ENCODE measurements around the gene XYLT1. TPM values are rescaled to one million over a fixed set of nuclear protein-coding genes. Genes with fewer than 3 reads are reported as not detected.

XYLT1 gene
- total RNA-seq, 1 donor from 2014 or later = 14.5 TPM

DNA sequence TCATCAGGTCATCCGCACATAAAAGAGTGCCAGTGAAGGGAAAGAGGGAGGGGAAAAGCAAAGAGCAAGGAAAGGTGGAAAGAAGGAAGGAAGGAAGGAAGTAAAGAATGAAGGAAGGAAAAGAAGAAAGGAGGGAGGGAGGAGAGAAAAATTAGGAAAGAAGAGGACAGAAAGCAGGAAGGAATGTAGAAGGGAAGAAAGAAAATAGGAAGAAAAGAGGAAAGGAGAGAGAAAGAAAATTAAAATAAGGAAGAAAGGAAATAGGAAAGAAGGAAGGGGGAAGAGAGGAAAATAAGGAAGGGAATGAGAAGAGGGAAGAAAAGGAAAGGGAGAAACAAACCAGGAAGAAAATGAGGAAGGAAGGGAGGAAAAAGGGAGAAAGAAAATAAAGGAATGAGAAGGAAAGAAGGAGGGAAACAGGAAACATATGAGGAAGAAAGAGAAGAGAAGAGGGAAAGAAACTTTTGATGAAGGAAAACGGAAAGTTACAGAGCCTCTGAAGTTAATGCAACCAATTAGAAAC is 212.6 kb downstream of the XYLT1 start:
- DNase-seq = no peak

DNA sequence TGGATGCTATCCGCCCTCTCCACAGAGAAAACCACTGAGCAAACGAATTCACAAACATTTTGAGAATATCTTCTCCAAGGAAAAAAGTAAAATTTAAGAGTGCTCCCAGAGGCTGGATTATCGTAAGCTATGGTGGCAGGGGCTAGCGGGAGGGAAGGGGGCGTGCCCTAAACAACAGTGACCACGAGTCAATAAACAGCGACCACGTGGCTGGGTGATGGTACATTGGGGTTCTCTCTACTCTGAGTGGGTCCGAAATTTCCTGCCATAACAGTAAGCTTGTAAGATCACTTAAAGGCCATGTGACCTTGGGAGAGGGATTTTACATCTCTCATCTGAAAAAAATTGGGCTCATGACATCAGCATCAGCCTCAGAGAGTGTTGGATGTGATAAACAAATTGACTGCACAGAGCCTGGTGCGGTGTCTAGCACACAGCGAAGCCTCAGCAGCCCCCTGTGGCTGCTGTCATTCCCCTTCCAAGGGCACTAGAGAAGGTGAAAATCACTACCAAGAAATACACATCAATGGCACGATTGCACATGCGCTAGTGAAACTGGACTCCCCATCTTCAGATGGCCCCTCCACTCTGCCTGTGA is 213.2 kb downstream of the XYLT1 start:
- no peak for DNase-seq

DNA sequence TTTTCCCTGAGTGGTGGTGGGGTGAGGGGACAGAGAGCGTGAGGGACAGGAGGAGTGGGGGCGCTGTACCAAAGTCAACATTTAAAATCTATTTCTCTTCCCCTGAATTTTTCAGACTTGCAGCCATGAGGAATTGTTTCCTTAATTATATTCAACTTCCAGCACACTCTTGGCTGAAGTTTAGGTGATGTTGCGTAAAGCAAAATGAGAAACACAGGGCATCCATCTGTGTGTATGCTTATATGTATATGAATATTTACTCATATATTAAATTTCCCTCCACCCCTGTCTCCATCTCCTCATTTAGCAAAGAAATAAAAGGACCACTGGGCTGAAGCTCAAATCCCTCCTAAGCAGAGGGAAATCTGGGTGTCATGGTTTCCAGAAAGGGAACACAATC is 218.1 kb downstream of the XYLT1 start:
- DNase-seq = peak; percentile 50

- DNase-seq = no peak
These were observed 218.7 kb downstream of the XYLT1 start for GRCh38 chr16:17252064-17252463.

DNA sequence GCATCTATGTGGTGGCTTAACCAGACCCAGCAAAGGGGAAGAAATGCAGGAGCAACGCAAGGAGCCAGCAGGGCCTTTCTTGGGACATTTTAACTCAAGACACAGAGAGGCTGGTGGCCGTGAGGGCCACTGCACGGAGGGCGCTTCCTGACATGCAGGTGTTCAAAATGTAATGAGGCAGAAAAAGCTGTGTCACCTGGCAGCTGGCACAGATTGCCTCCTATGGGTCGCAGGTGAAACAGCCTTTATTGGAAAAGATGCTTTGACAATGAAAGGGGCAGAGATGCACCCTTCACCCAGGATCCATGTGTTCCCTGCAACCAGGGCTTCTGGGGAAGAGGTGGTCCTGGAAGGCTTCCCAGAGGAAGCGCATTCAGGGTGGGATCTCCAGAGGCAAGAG is 219.3 kb downstream of the XYLT1 start:
- DNase-seq = no peak

DNA sequence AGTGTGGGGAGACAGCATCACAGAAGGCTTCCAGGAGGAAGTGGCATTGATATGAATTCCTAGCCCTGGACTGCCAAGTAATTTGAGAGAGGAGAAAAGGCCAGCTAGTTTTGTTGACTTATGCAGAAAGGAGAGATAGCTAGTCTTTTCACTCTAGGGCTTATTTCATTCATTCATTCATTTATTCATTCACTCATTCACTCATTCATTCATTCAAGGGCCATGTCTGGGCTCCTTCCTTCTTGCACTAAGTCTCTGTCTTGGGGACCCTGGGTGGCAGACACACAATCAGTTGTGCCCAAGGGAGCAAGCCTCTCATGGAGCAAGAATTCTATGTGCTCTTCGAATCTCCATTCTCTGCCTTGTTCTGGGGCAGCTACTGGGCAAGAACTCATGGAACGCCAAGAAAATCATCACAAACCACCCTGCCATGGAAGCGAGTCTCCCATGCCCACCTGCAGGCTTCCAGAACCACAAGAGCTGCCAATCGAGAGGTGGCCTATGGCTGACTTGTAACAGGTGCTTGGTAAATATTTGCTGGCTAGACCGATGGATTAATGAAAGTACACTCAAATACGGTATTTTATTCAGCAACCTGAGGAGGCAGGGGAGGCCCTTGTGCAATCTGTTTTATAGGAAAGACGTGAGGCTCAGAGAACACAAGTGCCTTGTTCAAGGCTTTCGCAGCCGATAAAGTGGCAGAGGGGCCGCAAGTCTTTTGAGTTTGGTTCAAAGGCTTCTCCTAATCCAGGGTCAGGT is 223.6 kb downstream of the XYLT1 start:
- no peak for DNase-seq

GRCh38 chr16:17246268-17246885 is 224.4 kb downstream of the XYLT1 start:
- DNase-seq = no peak

DNA sequence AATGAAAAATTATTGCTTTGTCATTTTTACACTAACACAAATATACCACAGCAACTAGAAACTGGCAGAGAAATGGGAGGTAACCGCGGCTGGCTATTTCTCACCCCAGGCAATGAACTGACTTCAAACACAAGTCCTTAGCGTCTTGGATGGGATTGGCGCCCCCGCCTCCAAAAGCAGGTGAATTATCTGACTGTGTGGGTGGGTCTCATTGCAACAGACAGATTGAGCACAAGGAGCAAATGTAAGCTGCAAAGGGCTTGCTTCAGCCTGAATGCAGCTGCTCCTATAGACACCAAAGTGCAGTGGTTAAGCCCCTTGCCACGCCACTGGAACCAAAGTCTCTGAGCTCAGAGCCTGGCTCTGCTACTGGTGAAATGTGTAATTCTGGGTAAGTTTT is 225.0 kb downstream of the XYLT1 start:
- peak; percentile 40 for DNase-seq

DNA sequence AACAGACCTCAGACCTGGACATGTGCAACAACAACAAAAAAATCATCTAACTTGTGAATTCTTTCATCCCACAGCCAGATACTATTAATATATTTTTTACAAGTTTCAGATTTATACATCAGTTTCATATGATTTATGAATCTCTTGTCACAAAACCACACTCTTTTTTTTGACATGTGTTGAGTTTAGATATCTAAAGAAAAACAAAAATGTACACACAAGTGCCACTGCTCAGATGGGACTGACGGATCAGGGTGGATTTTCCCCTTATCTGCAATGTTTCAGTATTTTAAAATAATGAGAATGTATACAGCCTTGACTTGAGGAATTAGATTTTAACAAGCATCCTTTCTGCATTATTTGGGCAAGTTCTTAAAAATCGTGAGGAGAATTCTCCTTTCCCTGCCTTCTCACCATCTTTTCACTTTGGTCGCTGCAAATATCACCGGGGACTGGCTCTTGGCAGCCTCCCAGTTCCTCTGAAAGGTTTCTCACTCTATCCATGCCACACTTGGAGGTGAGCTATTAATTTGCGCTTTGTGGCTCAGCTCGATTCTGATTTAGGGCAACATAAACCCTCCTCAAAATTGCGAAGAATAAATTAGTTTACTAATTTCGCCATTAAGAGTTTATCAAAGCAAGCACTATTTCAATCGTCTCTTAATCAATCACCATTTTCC is 225.7 kb downstream of the XYLT1 start:
- DNase-seq = no peak

GRCh38 chr16:17241264-17241835 is 229.4 kb downstream of the XYLT1 start:
- no peak for DNase-seq

DNA sequence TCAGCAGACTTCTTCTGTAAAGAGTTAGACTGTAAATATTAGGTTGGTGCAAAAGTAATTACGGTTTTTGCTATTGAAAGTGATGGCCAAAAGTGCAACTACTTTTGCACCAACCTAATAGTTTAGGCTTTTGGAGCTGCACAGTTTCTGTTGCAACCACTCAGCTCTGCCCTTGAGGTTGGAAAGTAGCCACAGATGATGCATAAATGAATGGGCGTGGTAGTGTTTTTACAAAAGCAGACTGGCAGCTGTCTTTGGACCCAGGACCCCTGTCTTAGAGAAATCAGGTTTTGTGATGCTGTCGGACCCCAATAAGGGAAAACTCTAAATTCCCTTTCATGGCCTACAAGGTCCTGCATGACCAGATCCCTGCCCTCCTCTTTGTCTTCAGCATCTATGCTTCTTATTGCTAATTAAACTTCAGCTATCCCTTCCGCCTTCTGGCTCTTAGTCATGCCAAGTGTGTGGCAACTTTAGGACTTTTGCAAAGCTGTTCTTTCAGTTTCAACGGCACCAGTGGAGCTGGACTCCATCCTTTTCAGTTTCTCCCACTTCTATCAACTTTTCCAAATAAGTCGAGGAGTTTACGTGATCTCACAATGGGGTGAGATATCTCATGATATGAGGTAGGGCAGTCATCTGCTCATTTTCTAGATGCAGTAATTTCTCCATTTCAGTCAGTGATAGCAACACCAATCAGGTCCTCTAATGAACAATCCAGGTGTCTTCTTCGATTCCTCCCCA is 232.3 kb downstream of the XYLT1 start:
- no peak for DNase-seq

GRCh38 chr16:17237350-17237944 is 233.3 kb downstream of the XYLT1 start:
- DNase-seq = no peak

- no peak for DNase-seq
These were observed 235.5 kb downstream of the XYLT1 start for GRCh38 chr16:17235147-17235815.

DNA sequence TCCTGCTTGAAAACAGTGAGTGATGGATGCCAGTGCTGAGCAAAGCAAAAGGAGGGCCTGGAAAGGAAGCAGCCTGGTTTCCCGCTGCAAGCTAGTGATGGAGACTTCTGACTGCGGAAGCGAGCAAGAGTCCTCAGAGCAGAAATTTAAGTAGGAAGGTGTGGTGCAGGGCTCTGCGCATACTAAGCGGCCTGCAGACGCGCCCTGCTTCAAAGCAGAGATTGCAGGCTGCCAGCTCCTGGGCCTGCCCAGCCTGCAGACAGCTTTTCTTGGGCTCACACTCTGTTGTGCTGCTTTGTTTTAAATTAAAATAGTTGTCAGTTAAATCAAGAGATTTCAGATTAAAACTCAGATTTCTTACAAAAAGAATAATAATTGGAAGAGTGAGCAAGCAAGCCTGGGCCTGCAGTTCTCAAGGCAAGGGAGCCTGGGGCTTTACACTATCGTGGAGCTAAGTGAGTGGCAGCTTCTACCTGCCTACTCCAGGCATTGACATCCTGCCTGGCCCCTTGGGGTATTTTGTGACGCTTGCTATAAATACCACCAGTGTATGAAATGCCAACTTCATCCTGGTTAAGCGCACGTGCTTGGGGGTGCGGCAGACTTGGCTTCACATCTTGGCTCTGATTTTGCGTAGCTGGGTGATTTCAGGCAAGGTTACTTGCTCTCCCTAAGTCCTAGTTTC is 237.3 kb downstream of the XYLT1 start:
- DNase-seq = peak; percentile 27

GRCh38 chr16:17232487-17232886 is 238.3 kb downstream of the XYLT1 start:
- DNase-seq = no peak

GRCh38 chr16:17231972-17232371 is 238.8 kb downstream of the XYLT1 start:
- DNase-seq = no peak

DNA sequence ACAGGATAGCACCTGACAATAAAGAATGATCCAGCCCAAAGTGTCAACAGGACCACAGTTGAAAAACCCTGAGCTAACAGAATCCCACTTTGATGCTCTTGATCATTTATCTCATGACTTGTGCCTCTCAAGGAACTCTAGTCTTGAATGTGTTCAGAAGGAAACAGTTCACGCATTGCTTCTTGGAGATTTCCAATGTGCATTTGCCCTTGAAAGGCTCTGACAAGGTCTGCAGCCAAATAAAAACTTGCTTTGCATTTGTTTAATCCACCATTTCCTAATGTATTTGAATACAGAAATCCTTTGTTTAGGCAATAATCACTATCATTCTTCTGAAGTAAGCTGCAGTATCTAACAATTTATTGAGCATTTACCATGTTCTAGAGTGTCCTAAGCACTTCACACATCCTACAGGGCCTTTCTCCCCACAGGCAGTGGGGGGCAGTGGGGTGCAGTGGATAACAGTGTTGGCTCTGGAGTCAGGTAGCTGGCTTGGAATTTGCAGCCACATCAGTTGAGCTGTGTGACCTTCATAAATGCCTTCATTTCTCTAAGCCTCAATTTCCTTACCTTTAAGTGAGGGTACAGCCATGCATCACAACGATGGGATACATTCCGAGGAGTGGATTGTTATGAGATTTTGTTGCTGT is 239.7 kb downstream of the XYLT1 start:
- no peak for DNase-seq

DNA sequence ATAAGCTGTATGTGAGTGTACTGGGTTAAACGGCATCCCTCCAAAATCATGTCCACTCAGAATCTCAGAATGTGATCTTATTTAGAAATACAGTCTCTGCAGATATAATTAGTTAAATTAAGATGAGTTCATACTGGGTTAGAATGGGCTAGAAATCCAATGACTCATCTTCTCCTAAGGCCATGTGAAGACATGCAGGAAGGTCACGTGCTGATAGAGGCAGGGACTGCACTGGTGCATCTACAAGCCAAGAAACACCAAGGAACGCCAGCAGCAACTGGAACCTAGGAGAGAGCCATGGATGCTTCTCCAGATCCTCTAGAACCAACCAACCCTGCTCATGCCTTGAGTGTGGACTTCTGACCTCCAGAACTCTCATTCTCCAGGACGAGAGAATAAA is 241.0 kb downstream of the XYLT1 start:
- no peak for DNase-seq

DNA sequence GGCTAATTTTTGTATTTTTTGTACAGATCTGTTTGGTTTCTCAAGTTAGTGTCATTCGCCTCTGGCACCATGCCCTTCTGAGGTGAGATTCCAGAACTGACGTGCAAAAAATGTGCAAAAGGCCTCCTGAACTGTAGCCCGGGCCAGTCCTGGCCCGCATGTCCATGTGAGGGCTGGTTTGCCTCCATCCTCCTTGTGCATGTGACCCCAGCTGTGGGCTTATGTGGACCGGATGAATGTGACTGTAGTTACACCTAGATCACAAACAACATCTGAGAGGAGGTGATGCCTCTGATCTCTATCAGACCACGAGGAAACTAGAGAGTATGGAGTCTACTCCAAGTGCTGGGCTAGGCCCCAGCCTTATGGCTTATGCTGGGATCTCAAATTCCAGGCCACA is 241.6 kb downstream of the XYLT1 start:
- DNase-seq = no peak

DNA sequence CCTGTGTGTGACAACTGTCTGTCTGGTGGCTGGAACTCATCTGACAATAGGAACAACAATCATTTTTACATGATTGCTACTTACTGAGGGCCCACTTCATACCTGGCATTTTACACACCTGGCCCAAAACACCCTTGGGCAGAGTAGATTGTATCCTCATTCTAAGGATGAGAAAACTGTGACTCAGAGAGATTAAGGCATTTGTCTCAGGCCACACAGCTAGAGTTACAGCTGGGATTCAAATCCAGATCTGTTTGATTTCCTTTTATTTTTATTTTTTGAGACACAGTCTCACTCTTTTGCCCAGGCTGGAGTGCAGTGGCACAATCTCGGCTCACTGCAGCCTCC is 242.1 kb downstream of the XYLT1 start:
- no peak for DNase-seq

Data from tongue (tissue), 2 donors.